SH-SY5Y (cell line): Measurements from ENCODE around the gene PCSK5.

ENCODE experiments used
- GATA2 ChIP-seq: IDR thresholded peaks from 2 replicates; pipeline ENCODE4 v1.6.1; 2011; ENCODE audit warnings: mild to moderate bottlenecking, low read depth, low read length
- GATA3 ChIP-seq: IDR thresholded peaks from 2 replicates; pipeline ENCODE4 v1.6.1; 2011; ENCODE audit warnings: low read depth, mild to moderate bottlenecking, low read length, moderate library complexity

DNA sequence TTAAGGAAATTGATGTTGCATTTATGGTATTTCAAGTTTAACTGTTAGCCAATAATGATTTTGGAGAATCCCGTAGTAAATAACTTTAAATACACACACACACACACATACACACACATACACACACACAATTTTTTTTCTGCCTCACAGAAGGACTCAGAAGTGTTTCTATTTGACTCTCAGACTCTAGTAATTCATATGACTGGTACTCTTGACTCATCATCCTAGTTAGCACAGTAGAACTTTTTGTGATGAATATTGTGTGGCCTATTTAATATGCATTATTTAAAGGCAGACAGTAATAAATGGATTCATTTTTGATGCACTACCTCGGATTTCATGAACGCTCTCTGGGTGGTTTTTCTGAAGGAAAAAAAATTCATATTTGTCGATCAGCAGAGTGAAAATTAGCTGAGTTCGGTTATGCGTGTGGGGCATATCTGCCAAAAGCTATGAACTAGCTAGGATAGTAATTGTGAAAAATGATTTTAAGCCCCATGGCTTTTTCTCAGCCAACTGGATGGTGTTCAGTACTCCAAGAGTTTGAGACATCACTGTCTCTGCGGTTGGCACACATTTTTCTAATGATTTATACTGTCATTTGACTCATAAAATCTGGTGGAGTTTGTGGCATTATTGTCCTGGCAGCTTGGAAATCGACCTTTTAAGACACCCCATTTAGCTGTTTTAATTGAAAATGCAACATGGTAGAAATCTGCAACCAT lies 102.2 kb downstream of the PCSK5 start:
- TF ChIP-seq GATA3 (no peak), GATA2 (no peak)
